ENCODE measurements around the gene LMTK3.
"Not testable (repeated sequence)": the region's sequence is repeated elsewhere in the genome, so short reads cannot be mapped to it uniquely, and the experiment has no call there.

The LMTK3 gene

DNA sequence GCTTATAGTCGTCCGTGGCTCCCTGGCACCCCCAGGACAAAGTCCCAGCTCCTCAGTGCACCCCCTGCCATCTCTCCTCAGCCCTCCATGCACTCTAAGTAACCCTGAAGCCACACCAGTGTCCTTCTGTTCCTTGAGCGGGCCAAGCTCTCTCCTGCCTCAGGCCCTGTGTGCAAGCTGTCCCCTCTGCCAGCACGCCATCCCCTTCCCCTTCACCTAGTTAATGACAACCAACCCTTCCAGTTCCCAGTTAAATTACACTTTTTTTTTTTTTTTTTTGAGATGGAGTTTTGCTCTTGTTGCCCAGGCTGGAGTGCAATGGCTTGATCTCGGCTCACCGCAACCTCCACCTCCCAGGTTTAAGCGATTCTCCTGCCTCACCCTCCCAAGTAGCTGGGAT lies 23.2 kb downstream of the LMTK3 start:
- not testable (repeated sequence) for DNase-seq (ENCODE audit: low read depth)

DNA sequence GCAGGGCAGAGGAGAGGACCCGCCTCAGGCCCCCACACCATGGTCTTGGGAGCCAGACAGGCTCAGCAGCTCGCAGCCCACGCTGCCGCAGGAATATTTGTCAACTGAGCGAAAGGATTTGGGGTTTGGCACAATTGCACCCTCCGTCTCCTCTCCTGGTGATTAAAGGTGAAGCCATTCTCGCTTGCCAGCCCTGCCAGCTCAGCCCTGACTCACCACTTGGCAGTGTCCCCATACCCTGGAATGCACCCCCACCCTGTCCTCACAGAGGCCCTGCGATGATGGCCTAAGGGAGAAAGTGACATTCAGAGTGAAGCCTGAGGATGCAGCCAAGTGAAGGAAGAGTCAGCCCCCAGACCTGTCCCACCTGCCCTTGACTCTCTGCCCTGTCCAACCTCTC lies 23.7 kb downstream of the LMTK3 start:
- no peak for DNase-seq (ENCODE audit: low read depth)

DNA sequence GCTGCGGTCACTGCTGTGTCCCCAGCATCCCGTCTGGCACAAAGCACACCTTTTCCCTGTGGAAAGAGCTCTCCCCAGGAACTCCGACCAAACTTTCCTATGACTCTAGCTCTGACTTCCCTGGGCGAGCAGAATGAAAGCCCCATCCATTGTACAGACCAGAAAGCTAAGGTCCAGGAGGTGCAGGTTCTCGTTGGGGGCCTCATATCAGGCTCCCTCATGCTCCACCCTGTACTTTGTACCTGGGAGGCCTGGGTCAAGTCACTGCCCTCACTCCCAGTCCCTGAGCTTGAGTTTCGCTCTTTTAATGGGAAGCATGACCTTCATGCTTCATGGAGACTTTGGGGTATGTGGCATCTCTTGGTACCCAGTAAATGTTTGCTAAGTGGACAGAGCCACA lies 24.1 kb downstream of the LMTK3 start:
- DNase-seq (ENCODE audit: low read depth): no peak

DNA sequence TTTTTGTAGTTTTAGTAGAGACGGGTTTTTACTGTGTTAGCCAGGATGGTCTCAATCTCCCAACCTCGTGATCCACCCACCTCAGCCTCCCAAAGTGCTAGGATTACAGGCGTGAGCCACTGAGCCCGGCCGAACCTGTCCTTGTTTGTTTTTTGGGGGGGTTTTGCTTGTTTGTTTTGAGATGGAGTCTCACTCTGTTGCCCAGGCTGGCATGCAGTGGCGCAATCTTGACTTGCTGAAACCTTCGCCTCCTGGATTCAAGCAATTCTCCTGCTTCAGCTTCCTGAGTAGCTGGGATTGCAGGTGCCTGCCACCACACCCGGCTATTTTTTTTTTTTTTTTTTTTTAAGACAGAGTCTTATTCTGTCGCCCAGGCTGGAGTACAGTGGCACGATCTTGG lies 24.9 kb downstream of the LMTK3 start:
- DNase-seq (ENCODE audit: low read depth): not testable (repeated sequence)

DNA sequence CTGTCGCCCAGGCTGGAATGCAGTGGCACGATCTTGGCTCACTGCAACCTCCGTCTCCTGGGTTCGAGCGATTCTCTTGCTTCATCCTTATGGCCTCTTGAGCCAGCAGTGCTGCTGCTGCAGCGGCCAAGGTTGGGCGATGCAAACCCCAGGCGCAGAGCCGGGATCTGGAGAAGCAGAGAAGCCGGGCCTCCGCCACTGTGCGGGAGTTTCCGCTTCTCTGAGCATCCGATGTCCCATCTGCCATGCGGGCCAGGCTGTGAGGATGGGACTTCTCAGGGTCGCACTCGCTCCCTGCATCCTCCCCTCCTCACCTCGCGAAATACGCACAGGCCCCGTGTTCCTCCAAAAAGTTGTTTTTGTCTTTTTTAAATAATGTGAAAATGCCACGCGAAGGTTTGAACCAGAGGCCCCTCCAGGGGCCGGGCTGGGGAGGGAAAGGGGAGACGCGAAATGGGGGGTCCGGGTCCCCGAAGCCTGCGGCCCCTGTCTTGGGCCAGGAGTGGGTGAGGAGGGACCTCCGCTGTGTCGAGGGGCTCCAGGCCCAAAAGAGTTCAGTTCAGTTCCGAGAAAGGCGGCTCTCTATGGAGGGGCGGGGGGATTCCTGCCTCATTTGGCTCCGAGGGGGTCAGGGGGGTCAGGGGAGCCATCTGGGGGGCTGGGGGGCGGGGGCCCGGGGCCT lies 26.6 kb downstream of the LMTK3 start:
- no peak for DNase-seq (ENCODE audit: low read depth)

DNA sequence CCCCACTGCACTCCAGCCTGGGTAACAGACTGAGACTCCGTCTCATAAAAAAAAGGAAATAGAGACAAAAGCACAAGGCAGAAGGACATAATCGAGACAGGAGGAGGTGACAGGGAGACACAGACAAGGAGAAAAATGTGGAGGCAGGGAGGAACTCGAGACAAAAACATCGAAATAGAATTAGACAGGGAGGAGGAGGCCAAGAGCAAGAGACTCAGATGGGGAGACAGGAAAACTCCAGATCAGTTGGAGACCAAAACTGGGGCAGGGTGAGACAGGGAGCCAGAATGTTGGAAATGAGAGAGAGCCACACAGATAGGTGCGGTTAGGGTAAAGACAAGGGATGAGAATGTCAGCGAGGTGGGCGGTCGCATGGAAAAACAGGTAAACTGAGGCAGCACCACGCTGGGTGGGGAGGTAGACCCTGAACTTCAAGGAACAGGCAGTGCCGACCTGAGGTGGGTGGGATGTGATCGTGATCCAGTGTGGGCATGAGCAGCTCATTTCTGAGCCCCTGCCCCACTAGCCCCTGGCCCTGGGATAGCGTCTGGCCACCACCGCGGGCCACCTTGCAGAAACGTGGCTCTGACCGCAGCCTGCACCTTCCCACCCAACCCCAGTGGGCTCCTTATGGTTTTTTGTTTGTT lies 27.3 kb downstream of the LMTK3 start:
- DNase-seq (ENCODE audit: low read depth): no peak

DNA sequence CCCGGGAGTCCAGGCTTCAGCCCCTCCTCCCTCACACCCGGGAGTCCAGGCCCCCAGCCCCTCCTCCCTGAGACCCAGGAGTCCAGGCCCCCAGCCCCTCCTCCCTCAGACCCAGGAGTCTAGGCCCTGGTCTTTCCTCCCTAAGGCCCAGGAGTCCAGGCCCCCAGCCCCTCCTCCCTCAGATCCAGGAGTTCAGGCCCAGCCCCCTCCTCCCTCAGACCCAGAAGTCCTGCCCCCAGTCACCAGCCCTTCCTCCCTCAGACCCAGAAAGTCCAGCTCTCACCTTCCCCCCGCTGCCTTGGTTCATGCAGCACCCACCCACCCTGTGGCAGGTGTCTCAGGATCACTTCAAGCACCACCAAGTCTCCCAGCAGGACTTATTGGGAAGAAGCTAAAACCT lies 28.3 kb downstream of the LMTK3 start:
- DNase-seq (ENCODE audit: low read depth): no peak

DNA sequence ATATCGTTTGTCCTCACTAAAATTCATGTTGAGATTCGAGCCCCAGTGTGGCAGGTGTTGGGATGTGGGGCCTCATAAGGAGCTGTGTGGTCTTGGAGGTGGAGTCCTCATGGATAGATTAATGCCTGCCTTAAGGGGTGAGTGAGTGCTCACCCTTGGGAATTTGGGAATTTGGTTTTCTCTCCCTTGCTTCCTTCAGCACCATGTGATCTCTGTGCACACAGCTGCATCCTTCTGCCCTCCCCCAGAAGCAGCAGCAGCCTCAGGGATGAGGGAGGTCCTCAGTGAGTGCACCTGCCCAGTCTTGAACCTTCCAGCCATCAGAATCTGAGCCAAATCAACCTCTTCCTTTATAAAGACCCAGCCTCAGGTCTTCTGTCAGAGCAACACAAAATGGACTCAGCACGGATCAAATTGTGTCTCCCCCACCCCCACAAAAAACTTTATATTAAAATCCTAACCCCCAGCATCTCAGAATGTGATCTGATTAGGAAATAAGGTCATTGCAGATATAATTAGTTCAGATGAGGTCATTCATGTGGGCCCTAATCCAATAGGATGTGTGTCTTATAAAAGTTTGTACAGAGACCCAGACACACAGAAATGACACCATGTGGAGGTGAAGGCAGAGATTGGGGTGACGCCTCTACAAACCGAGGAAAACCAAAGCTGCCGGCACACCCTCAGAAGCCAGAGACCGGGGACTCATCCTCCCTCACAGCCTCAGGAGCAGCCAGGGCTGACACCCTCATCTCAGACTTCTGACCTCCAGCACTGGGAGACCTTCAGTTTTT lies 29.6 kb downstream of the LMTK3 start:
- no peak for DNase-seq (ENCODE audit: low read depth)

DNA sequence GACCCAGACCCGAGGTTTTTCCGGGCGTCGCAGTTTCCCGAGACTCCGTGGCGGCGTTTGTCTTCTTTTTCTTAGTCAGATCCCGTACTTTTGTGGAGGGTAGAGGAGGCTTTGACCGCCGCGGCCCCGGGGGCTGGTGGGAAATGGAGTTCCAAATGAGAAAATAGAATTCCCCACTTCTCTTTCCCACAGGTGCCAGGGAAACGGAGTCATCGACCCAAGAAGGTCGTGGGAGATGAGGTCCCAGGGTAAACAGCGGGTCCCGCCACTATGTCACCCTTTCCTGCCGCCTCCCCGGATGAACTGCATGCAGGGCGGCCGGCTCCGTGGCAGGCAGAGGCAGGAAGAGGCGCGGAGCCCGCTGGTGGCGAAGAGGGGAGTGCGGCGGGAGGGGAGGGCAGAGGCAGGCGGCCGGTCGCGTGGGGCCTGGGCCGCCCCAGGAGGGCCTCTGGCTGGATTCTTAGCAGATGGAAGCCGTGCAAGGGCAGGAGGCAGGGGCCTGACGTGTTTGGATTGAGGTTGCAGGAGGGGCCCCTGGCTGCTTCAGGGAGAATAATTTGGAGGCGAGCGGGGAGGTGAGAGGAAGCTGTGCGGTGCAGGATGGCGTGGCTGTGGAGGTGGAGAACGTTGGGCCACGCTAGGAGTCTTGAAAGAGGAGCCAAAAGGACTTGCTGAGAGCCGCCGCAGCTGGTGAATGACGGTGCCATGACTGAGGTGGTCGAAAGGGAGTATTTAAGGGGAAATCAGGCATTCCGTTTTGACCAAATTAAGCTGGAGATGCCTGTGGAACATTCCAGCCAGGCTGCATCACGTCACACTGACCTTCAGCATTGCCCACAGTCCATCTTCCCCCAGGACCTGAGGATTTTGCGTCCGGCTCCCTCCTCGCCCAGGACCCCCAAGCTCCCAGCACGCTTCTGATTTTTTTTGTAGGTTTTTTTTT lies 30.8 kb downstream of the LMTK3 start:
- DNase-seq (ENCODE audit: low read depth): peak; percentile 47

DNA sequence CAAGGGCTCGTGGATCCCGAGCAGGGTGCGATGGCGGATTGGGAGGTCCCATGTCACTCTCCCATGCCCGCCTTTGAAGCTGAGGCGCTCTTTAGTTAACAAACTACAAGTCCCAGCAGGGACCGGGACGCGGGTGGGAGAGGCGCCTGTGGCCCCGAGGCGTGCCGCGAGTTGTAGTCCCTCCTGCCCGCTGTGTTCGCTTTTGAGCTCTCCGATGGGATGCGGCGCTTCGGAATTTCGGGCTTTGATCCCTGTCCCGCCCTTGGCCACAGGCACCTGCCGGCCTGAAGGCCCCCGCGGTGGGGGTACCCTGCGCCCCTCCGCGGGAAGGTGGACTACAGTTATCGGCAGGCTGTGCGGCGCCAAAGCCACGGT lies 31.5 kb downstream of the LMTK3 start:
- DNase-seq (ENCODE audit: low read depth): no peak

DNA sequence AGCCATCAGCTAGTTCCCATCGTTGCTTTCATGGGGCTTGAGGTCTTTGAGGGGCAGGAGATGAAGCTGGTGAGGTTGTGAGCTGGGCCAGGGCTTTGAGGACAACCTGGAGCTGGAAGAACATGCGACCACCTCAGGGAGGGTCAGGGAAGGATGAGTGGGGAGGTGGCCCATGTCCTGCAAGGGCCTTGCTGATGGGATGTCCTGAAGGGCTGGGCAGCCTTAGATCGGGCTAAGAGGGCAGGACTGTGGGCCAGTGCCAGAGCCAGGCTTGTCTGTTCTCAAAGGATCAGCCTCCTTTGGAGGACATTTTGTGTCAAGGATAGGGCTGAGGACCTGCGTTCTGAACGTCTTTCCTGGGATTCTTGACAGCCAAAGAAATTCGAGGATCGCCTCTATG lies 31.9 kb downstream of the LMTK3 start:
- DNase-seq (ENCODE audit: low read depth): no peak

DNA sequence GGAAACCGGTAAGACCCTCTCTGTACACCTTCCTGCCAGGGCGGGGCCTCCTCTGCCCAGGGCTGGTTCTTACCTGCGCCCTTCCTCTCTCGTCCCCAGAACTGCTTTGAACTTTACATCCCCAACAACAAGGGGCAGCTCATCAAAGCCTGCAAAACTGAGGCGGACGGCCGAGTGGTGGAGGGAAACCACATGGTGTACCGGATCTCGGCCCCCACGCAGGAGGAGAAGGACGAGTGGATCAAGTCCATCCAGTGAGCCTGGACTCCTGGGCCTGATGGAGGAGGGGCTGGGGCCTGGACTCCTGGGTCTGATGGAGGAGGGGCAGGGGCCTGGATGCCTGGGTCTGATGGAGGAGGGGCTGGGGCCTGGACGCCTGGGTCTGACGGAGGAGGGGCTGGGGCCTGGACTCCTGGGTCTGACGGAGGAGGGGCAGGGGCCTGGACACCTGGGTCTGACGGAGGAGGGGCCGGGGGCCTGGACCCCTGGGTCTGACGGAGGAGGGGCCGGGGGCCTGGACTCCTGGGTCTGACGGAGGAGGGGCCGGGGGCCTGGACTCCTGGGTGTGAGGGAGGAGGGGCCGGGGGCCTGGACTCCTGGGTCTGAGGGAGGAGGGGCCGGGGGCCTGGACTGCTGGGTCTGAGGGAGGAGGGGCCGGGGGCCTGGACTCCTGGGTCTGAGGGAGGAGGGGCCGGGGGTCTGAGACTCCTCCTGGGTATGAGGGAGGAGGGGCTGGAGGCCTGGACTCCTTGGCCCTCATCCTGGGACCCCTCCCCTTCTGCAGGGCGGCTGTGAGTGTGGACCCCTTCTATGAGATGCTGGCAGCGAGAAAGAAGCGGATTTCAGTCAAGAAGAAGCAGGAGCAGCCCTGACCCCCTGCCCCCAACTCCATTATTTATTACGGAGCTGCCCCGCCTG lies 33.0 kb downstream of the LMTK3 start:
- no peak for DNase-seq (ENCODE audit: low read depth)

DNA sequence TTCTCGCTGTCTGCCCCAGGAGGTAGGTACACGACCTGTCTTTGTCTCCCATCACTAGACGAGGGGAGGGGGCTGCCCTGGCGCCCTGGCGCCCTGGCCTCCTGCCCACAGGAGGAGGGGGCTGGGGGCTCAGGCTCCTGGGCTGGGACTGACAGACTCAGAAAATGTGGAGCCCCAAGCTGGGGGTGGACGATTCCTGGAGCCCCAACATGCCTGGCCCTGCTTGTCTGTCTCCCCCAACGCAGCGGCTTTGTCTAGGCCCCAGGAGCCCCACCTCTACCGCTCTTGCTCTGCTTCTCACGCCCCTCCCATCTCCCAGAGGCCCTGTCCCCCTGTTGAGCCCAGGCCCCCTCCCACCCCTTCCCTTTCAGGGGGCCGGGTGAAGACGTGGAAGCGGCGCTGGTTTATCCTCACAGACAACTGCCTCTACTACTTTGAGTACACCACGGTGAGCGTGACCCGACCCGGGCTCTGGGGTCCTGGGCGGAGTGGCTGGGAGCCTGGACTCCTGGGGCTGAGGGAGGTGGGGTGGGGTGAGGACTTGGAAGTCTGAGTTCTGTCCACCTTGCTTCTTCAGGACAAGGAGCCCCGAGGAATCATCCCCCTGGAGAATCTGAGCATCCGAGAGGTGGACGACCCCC lies 33.8 kb downstream of the LMTK3 start:
- no peak for DNase-seq (ENCODE audit: low read depth)

DNA sequence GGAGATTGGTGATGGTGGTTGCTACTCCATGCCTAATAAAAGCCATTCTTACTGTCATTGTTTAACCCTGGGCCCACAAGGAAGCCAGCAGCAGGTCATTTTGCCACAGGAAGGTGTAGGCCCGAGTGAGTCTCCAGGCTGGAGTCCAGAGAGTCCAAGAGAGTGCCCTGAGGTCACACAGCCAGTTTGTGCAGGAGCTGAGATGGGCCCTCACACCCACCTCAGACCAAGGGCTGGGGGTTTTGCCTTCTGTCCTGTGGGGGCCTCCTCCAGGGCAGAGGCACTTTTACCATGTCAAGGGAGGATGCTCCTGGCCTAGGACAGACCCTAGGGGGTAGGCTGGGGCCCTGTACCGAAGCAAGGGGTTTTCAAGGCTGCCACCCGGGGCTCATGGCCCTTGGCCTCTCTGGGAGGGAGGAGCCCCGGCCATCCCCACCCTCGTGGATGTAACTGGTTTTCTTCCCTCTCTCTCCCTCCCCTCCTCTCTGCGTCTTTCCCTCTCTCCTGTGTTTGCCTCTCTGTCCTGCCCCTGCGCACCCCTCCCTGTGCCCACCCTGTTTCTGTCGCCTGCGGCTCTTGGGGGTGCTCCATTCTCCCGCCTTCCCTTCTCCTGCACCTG lies 34.5 kb downstream of the LMTK3 start:
- DNase-seq (ENCODE audit: low read depth): no peak

DNA sequence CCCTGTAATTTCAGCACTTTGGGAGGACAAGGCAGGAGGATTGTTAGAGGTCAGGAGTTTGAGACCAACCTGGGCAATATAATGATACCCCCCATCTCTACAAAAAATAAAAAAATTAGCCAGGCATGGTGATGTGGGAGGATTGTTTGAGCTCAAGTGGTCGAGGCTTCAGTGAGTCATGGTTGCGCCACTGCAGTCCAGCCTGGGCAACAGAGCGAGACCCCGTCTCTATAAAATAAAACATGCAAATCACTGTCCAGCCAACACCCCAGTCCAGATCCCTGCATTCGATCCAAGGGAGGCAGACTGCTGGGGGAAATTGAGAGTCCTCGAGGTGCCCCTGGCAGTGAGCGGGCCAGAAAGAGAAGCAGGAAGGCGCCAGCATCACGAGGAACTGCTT lies 35.5 kb downstream of the LMTK3 start:
- no peak for DNase-seq (ENCODE audit: low read depth)

DNA sequence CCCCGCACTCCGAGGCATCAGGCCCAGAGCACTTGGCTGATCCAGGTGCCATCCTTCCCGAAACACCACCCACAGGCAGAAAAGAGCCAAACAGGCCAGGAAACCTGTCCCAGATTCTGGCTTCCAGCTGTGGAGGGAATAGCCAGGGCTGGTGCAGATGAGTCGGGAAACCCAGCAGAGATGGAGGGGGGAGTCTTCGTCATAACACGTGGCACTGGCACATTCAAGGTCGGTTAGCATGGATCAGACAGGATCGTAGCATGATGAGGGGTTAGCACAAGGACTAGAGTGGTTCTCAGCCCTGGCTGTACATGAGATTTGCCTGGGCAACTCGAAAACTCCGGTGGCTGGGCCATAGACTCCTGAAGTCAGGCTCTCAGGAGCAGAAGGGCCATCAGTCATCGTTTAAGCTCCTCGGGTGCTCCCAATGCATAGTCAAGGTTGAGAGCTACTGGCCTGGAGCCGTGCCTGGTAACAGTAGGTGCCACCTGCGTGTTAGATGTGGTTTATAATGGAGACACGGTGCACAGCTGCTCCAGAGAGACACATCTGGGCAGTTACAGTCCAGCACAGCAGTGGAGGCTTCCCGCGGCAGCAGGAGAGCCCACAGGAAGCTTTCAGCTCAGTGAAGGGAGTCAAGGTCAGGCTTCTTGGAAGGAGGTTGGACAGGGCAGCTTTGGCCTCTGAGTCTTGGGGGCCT lies 36.1 kb downstream of the LMTK3 start:
- DNase-seq (ENCODE audit: low read depth): no peak

DNA sequence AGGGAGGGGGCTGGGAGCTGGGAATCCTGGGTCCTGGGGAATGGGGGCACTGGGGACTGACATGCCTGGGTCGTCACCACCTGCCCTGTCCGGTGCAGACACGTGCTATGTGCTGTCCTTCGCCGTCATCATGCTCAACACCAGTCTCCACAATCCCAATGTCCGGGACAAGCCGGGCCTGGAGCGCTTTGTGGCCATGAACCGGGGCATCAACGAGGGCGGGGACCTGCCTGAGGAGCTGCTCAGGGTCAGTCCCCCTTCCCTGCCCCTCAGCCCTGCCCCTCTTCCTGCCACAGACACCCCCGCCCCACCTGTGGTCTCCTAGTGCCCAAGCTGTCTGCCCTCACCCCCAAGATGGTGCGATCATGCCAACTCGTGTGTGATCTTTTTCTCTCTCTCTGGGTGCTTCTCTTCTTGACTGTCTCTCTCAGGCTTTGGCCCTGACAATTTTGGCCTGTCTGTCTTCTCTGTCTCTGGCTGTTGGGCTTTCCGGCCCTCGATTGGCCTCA lies 37.5 kb downstream of the LMTK3 start:
- no peak for DNase-seq (ENCODE audit: low read depth)

DNA sequence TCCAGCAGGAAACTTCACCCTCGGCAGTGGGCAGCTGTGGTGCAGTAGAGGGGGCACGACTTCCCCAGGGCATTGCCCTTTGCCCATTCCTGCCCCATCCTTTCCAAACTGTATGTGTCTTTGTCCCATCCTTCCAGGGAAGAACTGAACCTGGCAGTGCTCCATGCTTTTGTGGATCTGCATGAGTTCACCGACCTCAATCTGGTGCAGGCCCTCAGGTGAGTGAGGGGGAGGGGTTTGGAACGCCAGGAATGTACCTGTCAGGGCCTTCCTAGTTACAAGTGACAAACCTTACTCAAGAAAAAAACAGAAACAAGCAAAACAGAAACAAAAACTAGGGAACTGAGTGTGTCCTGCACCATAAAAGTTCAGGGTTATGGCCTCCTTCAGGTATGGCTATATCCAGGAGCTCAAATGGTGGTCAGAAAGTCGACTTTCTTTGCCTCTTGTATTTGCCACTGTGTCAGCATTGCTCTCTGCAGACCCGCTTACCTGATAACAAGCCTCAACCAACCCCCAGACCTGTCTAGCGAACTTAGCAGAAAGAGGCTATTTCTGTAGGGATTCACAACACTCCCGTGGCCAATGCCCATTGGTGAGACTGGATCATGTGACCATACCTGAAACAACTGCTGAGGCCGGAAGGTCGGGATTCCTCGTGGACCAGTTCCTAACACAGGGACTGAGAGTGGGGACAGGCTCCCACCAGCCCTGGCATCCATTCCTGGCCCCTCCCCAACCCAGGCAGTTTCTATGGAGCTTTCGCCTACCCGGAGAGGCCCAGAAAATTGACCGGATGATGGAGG lies 38.3 kb downstream of the LMTK3 start:
- no peak for DNase-seq (ENCODE audit: low read depth)

Measured in activated T-cell treated with anti-CD3 and anti-CD28 coated beads for 48 hours (primary cell).